Activated CD4-positive, CD25-positive, alpha-beta regulatory T cell treated with anti-CD3 and anti-CD28 coated beads, Interleukin-2, amount 50 U/mL, for 72 hours (primary cell): ENCODE measurements around the gene ANP32E.
"Not testable (repeated sequence)": the region's sequence is repeated elsewhere in the genome, so short reads cannot be mapped to it uniquely, and the experiment has no call there.

Experiments
- DNase-seq: peaks from one replicate; pipeline ENCODE4 v3.0.0; 2021

The ANP32E gene

GRCh38 chr1:150256554-150257341 lies 20.8 kb upstream of the ANP32E start:
- DNase-seq: no peak

- no peak for DNase-seq
These were observed 20.3 kb upstream of the ANP32E start for GRCh38 chr1:150256198-150256553.

- no peak for DNase-seq
These were observed 14.0 kb upstream of the ANP32E start for GRCh38 chr1:150249936-150250335.

- DNase-seq: no peak
These were observed 7.1 kb upstream of the ANP32E start for GRCh38 chr1:150243003-150243402.

GRCh38 chr1:150237746-150238145 lies 1.8 kb upstream of the ANP32E start:
- no peak for DNase-seq

- not testable (repeated sequence) for DNase-seq
These were observed 1.3 kb upstream of the ANP32E start for GRCh38 chr1:150237176-150237575.

- DNase-seq: no peak
These were observed 745 bp upstream of the ANP32E start for GRCh38 chr1:150236614-150237100.

GRCh38 chr1:150235294-150235851 lies 539 bp downstream of the ANP32E start:
- DNase-seq: no peak

- DNase-seq: peak; percentile 87
These were observed 1.2 kb downstream of the ANP32E start for GRCh38 chr1:150234566-150235293.

- no peak for DNase-seq
These were observed 1.7 kb downstream of the ANP32E start for GRCh38 chr1:150234309-150234565.

GRCh38 chr1:150233359-150234308 lies 2.3 kb downstream of the ANP32E start:
- DNase-seq: no peak

- DNase-seq: not testable (repeated sequence)
These were observed 3.0 kb downstream of the ANP32E start for GRCh38 chr1:150232921-150233320.

GRCh38 chr1:150228246-150228645 lies 7.7 kb downstream of the ANP32E start:
- not testable (repeated sequence) for DNase-seq

- no peak for DNase-seq
These were observed 8.7 kb downstream of the ANP32E start for GRCh38 chr1:150227228-150227627.

GRCh38 chr1:150226486-150226885 lies 9.4 kb downstream of the ANP32E start:
- DNase-seq: no peak

- DNase-seq: no peak
These were observed 10.4 kb downstream of the ANP32E start for GRCh38 chr1:150225546-150225945.

- DNase-seq: no peak
These were observed 10.9 kb downstream of the ANP32E start for GRCh38 chr1:150224983-150225382.

GRCh38 chr1:150221552-150221951 lies 14.4 kb downstream of the ANP32E start:
- no peak for DNase-seq

- not testable (repeated sequence) for DNase-seq
These were observed 20.1 kb downstream of the ANP32E start for GRCh38 chr1:150215855-150216254.

- not testable (repeated sequence) for DNase-seq
These were observed 21.7 kb downstream of the ANP32E start for GRCh38 chr1:150214099-150214756.

- peak; percentile 90 for DNase-seq
These were observed 22.5 kb downstream of the ANP32E start for GRCh38 chr1:150213170-150214098.
